HG02938 (cell line): ENCODE results near the gene STAT6.

Experiments
- ATAC-seq: cut with Tn5 transposase; IDR thresholded peaks from one replicate; pipeline ENCODE4 v1.9.1; 2021; ENCODE audit warnings: mild to moderate bottlenecking, moderate library complexity; ENCODE audit not compliant: unreplicated experiment

Gene STAT6

GRCh38 chr12:57146092-57146491 is 34.9 kb upstream of the STAT6 start:
- no peak for ATAC-seq

DNA sequence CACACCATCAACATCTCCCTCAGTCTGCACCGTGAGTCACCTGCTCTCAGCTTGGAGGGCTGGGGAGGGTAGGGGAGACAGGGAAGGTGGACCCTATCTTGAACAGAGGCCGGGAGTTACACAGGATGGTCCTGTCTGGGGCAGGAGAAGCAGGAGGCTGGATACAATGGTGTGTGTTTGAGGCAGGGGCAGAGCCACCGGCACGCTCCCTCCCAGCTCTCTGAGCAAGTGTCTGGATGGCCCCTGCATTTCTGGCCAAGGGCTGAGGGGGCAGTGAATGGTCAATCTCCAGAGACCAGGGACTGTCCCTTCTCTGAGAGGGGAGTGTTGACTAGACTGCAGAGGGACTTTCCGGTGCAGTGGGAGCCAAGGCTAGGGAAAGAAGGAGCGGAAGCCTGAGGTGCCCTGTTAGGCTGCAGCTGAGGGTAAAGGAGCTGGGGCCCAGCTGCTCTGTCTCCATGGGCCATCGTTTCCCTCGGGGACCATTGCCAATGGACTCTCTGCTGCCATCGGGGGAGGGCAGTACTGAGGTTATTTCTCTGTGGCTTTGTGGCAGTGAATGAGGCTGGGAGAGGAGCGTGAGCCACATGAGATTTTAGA is 34.4 kb upstream of the STAT6 start:
- no peak for ATAC-seq

DNA sequence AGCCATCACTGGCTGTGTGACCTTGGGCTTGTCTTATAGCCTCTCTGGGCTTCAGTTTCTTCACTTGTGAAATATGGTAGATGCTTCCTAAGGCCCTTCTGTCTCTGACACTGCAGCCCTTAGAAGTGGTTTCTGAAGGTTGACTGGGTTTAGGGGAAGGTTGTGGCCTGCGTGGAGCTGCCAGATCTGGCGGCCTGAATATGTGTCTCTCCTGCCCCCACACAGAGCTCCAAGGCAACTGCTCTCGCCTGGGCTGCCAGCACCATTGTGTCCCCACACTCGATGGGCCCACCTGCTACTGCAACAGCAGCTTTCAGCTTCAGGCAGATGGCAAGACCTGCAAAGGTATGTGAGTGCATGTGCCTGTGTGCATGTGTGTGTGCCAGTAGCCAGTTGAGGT is 32.3 kb upstream of the STAT6 start:
- ATAC-seq: no peak

GRCh38 chr12:57142727-57143126 is 31.6 kb upstream of the STAT6 start:
- no peak for ATAC-seq

DNA sequence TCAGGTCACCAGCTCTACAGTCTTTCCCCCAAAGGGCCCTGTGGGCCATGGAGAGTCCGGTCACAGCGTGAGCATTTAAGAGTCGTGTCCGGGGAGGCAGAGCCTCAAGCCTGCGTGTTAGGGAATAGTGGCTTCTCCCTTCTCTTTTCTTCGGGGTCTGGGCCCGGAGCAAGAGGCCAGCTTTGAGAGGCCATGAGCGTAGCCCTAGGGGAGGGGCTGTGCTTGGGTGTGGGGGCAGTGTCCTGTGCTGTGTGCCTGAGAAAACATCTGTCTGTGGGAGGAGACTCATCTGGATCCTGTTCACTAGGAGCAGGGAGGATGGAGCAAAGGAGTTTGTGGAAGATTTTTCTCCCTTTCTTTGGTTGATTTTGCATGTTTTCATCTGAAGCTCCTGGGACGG is 31.0 kb upstream of the STAT6 start:
- ATAC-seq: no peak

DNA sequence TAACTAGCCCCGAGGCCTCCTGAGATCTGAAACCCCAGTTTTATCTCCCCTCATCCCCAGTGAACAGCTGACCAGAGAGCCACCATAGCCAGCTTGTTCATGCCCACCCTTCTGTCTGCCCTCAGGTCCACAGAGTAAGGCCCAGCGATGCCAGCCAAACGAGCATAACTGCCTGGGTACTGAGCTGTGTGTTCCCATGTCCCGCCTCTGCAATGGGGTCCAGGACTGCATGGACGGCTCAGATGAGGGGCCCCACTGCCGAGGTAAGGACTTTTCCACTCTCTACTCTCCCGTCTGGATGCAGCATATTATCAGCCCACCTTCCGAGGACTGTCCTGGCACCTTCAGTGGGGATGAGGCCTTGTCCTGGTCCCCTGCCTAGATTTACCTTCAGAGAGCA is 30.1 kb upstream of the STAT6 start:
- ATAC-seq: no peak

DNA sequence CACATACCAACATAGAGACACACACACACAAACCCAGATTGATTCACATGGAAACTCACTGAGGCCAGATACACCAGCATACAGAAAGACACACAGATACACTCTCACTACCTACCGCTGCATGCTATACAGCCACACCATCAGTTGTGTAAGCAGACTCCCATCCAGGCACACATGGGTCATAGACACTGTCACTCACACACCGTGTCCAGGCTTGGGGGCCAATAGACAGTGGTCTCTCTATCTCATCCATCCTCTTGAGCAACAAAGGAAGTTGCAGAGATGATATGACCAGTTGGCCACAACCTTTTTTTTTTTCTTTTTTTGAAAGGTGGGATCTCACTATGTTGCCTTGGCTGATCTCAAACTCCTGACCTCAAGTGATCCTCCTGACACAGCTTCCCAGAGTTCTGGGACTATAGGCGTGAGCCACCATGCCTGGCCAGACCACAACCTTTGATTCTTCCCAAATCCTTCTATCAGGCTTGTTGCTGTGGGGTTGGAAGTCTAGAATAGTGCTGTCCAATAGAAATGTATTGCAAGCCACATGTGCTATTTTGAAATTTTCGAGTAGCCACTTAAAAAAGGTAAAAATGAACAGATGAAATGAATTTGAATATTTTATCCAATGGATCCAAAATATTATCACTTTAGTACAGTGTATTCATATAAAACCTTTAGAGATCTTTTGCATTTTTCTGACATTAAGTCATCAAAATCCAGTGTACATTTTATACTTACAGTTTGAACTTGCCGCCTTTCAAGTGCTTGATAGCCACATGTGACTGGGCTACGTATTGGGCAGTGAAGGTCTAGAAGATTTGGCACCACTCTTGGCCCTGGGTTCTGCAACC is 28.9 kb upstream of the STAT6 start:
- no peak for ATAC-seq

GRCh38 chr12:57138526-57139272 is 27.5 kb upstream of the STAT6 start:
- no peak for ATAC-seq

DNA sequence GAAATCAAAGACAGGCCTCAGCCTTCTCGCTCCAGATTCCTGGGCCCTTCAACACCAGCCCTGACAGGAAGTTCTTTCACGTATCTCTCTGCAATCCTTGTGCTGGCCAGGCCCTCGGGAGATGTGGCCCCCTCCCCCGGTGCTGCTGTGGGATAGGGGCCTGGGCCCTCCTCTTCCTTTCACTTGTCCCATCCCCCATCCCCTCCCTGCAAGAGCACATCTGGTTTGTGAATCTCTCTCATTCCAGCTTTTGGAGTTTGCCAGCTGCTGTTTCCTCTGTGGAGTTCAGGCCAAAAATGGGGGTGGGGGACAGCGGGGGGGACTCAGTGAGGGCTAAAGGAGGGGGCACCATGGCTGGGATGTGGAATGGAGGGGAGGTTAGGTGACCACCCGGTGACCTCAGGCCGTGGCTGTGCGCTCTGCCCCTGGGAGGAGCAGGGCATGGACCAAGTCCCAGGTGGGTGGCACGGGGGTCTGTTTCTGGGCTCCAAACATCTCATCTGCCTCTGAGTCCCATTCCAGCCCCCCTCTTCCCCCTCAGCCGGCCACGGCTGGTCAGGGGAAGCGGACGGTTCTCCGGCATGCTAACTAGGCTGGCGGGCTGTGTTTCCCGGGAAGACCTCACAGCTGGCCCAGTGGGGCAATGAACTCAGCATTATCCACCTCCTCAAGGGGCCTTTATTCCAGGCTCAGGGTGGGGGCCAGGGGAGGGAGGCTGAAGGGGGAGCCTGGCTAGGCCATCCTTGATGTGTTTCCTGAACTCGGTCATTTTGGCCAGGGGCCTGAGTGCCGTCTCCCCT is 24.6 kb upstream of the STAT6 start:
- no peak for ATAC-seq

DNA sequence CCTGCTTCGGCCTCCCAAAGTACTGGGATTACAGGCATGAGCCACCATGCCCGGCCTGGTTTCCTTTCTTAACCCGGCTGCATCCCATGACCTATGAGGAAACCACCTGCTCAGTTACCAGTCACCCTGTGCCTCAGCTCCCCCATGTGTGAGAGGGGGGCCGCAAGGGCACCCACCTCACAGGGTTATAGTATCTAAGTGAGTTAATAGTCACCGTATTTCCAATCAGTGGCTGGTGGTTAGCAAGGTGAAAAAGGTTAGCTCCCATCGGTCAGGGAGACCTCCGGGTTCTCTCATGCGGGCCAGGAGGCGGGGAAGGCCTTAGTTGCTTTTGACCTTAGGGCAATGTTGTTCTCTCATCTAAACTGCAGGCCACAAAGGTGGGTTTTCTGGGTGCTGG is 23.8 kb upstream of the STAT6 start:
- no peak for ATAC-seq

DNA sequence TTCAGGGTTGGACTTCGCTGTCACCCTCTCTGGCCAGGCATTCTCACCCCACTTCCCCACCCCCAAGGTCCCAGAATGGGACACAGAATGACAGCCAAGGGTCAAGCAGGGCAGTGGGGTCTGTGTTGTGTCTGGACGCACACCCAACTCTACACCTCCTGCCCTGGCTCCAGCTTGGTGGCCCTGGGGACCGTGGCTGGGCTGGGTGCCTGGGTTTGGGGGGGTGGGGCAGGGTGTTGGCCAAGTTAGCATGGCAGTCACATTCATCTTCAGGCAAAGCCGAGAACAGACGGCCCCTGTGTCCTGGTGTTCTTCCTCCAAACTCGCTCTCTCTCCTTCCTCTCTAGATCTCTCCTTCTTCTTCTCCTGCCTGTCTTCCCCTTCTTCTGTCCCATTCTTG is 22.8 kb upstream of the STAT6 start:
- no peak for ATAC-seq

GRCh38 chr12:57133013-57133569 is 21.9 kb upstream of the STAT6 start:
- no peak for ATAC-seq

DNA sequence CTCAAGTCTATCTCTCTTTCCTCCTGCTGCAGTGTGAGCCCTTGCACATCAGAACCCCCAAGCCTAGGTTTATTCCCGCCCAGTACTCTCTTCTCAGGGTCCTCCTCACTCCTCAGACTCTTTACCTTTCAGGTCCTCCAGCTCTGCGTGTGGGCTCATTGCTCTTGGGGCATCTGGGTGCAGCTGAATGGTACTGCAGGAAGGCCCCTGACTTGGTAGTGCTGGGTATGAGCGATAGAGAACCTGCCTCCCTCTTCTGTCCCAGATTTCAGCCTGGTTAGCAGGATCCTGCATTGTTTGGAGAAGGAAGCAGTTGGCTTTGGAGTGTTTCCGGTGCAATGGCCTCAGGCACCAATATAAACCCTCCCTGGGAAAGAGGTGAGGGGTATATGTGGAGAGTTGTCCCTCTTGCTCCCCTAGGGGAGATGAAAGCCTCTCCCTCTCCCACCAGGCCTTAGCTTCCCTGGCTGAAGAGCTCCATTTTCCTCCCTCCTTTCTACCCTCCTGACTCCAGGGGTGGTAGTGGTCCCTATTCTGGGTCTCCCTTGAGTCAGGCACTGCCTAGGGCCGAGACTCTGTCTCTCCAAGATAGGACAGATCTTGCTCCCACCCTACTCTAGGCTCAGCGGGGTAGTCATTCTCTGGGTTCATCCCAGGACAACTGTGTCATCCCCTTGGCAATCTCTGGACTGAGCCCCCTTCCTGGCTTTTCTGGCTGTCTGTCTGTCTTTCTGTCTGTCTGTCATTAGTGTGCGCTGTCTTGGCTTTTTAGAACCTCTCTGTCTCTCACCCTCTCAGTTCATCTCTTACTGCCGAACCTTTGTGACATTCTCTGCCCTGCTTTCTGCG is 21.0 kb upstream of the STAT6 start:
- ATAC-seq: no peak

DNA sequence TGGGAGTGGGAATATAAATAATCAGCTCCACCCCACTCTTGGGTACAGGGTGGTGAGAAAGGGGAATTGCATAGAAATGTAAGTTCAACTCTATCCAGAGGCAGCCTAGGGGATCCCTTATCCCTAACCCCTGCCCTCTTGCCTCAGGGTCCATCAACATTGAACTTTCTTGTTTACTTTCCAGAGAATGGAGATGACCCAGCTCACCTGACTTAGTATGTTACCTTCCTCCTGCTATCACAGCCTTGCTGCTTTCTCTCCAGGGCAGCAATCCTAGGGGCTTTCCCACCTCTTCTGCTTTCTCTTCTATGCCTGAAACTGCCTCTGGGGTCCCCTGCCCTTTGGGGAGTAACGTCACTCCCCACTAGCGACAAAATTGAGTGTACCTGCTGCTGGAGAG is 19.8 kb upstream of the STAT6 start:
- ATAC-seq: no peak

DNA sequence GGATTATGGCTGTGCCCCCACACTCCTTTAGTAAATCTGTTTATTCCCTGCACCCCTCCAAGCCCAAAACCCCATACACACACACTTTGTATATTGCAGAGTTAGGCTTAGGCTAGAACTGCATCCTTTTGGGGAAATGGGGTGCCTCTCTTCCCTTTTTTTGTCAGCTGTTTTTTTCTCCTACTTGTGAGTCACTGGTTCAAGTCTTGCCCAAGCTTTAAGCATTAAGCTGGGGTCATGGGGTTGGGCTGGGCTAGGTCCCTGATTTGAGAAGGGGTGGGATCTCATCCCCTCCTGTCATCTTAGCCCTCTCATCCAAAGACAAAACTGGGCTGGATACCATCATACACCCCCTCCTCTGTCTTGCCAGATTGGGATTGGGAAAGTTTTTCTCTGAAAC is 18.7 kb upstream of the STAT6 start:
- no peak for ATAC-seq

- no peak for ATAC-seq
These were observed 18.2 kb upstream of the STAT6 start for GRCh38 chr12:57129321-57129842.

GRCh38 chr12:57128519-57129247 is 17.5 kb upstream of the STAT6 start:
- no peak for ATAC-seq

- no peak for ATAC-seq
These were observed 16.8 kb upstream of the STAT6 start, which contains the start of gene LRP1 for GRCh38 chr12:57127726-57128518. Gene LRP1, plus strand, starts transcription at chr12:57128483. Its CDS starts 482 bp downstream, at chr12:57128965.
